Skeletal muscle tissue (tissue), 4 donors: Measurements from ENCODE around the gene RANGRF. TPM values are rescaled to one million over a fixed set of nuclear protein-coding genes. Genes with fewer than 3 reads are reported as not detected.

ENCODE experiments used
- H3K27ac ChIP-seq: one replicate; pipeline ENCODE4 v1.7.0; 2013; ENCODE audit warnings: mild to moderate bottlenecking, low read depth, low read length, inconsistent platforms
- H3K27me3 ChIP-seq, 3 donors: one replicate each; pipeline ENCODE4 v1.7.0; 2013; ENCODE audit warnings: low read length in 3 of 3; ENCODE audit not compliant: control insufficient read depth in 3 of 3, insufficient read depth in 3 of 3
- H3K36me3 ChIP-seq, 3 donors: one replicate each; pipeline ENCODE4 v1.7.0; 2013; ENCODE audit warnings: low read length in 3 of 3; ENCODE audit not compliant: control insufficient read depth in 3 of 3, insufficient read depth in 3 of 3
- H3K4me1 ChIP-seq, 3 donors: one replicate each; pipeline ENCODE4 v1.7.0; 2013; ENCODE audit warnings: low read length in 3 of 3, mild to moderate bottlenecking in 3 of 3; ENCODE audit not compliant: control insufficient read depth in 3 of 3, insufficient read depth in 3 of 3
- H3K4me3 ChIP-seq, 3 donors: one replicate each; pipeline ENCODE4 v1.7.0; 2013; ENCODE audit warnings: low read length in 3 of 3
- H3K9ac ChIP-seq, 3 donors: one replicate each; pipeline ENCODE4 v1.7.0; 2013; ENCODE audit warnings: low read length in 3 of 3, mild to moderate bottlenecking in 3 of 3, moderate library complexity in 2 of 3, low read depth in 1 of 3
- H3K9me3 ChIP-seq, 3 donors: one replicate each; pipeline ENCODE4 v1.7.0; 2013; ENCODE audit warnings: low read length in 3 of 3; ENCODE audit not compliant: control insufficient read depth in 3 of 3
- total RNA-seq: library from RNA; depleted of rRNA; stranded (reverse); fragments of >200 nt; gene quantifications from one replicate; pipeline ENCODE4 v1.2.3, GENCODE V29; 2014
- donor health status: Osteomylitis.

Gene RANGRF
- total RNA-seq, 1 donor from 2014 or later, result 6.8 TPM

DNA sequence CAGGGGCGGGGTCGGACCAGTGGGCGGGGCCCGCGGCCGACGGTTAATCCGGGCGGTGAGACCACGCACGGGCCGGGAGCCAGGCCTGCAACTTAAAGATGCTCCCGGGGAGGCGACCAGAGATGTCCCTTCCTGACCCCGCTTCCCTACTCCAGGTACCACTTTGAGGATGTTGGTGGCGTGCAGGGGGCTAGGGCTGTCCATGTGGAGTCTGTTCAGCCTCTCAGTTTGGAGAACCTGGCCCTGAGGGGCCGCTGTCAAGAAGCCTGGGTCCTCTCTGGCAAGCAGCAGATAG lies 580 bp downstream of the RANGRF start:
- Histone ChIP-seq H3K27me3 (no peaks in the 10 kb centered on the region), H3K27ac (peak overlapping the region; percentile 93), H3K36me3 (peaks cover 0 to 3% (median 2%) of the 10 kb centered on the region in 3 donors), H3K9ac (peak overlapping the region; percentile 95), H3K4me3 (peak overlapping the region; percentile 79 to 95 (median 93)), H3K9me3 (no peaks in the 10 kb centered on the region), H3K4me1 (peaks cover 20 to 29% (median 22%) of the 10 kb centered on the region in 3 donors)

DNA sequence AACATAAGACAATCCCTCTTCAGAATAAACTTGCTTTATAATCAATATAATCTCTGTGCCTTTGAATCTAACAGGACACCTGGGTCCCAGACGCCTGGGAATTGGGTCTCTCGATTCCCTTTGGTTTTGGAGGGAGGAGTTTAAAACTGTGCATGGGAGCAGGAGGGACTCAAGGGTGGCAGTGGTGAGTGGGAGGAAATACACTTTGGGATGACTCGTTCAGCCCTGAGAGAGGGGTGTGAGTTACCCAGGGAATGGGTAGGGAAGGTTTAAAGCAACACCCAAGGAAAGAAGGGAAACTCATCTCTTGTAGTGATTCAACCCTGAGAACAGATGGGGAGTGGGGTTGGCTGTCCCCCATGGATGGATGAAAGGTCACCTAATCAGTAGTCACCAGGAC lies 1.6 kb downstream of the RANGRF start:
- Histone ChIP-seq H3K27ac (no peak overlapping the region), H3K36me3 (peaks cover 0 to 3% (median 2%) of the 10 kb centered on the region in 3 donors), H3K4me3 (no peak overlapping the region)

DNA sequence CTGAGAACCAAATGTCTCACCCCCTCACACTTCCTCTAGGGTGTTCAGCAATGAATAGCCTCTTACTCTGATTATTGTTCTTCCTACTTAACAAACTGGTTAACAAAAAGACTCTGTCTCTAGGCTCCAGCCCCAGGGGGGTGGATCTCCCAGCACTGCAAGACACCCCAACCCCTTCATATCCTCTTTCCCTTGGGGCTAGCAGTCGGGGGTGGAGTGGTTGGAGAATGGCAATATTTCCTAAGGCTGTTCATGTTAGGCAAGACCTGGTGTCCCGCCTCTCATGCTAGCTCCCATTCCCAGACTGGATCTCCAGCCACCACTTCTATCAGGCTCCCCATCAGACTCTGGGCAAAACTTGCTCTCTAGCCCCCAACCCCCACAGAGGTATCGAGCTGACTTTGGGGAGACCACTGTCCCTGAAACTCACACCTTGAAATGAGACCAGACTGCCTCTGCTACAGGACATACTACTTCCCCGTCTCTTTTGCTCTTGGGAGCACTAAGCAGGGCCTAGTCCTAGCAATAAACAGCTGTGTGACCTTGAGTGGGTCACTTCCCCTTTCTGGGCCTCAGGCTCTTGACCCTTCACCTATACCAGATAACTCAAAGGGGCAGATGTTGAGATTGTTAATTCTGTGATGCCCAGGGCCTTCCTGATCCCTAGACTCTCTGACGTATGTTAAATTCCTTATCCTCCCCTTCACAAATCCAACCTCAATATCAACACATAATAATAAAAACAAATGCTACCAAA lies 4.3 kb downstream of the RANGRF start:
- no peaks in the 10 kb centered on the region for H3K9me3 ChIP-seq
- H3K4me1 ChIP-seq, result peaks cover 20 to 26% (median 23%) of the 10 kb centered on the region in 3 donors
- peaks cover 0 to 3% (median 2%) of the 10 kb centered on the region in 3 donors for H3K36me3 ChIP-seq
- no peak overlapping the region for H3K4me3 ChIP-seq
- H3K27me3 ChIP-seq, result no peaks in the 10 kb centered on the region
- H3K9ac ChIP-seq, result no peak overlapping the region
- no peak overlapping the region for H3K27ac ChIP-seq

More for the DNA sequence above, 1.6 kb downstream of the RANGRF start:
- Histone ChIP-seq H3K27me3 (no peaks in the 10 kb centered on the region), H3K9me3 (no peaks in the 10 kb centered on the region), H3K4me1 (peaks cover 25 to 35% (median 28%) of the 10 kb centered on the region in 3 donors), H3K9ac (no peak overlapping the region)

DNA sequence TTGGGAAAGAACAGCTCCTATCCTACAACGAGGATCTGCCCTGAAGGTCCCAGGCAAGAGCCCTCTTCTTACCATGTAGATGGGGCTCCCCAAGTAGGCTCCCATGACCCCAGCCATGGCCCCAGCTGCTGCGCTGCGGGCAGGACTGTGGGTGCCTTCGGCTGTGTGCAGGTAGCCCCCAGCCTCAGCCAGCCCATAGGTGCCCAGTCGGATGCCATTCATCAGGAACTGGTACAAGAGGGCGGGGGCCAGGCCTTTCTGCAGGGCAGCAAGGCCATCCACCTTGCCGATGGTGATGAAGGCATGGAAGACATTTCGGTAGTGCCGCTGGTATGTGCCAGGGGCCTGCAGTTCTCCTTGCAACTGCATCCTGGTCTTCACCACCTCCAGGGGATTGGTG lies 5.9 kb downstream of the RANGRF start:
- H3K27me3 ChIP-seq, result no peaks in the 10 kb centered on the region
- H3K36me3 ChIP-seq, result peaks cover 0 to 3% (median 2%) of the 10 kb centered on the region in 3 donors
- peak overlapping the region in 1 of 3 donors; percentile 85 for H3K9ac ChIP-seq
- peak overlapping the region; percentile 74 to 78 (median 78) for H3K4me3 ChIP-seq
- H3K4me1 ChIP-seq, result peaks cover 12 to 15% (median 14%) of the 10 kb centered on the region in 3 donors
- peak overlapping the region; percentile 91 for H3K27ac ChIP-seq
- H3K9me3 ChIP-seq, result no peaks in the 10 kb centered on the region

DNA sequence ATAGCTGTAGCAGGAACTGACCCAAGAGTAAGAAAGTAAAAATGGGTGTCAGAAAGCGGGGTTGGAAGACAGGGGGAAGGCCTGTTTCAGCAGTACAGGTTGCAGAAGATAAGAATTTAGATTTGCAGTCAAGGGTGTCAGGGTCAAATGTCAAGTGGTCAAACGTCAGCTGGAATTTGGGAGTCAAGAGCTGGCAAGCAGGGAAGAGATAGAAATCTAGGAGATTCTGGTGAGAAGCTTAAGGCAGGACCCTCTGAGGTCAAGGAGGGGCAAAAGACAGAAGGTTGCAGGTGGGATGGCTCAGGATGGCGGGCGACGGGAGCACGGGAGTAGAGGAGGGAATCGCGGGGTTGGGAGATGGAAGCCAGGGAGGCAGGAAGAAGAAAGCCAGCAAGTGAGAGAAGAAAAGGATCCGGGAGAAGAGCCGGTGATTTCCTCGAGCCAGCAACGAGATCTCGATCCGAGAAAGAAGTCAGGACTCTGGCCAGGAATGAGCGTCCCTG lies 6.4 kb downstream of the RANGRF start:
- H3K9ac ChIP-seq, result peak overlapping the region; percentile 81 to 85 (median 83)
- H3K4me1 ChIP-seq, result peaks cover 9 to 11% (median 10%) of the 10 kb centered on the region in 3 donors
- peaks cover 0 to 3% (median 2%) of the 10 kb centered on the region in 3 donors for H3K36me3 ChIP-seq
- H3K9me3 ChIP-seq, result no peaks in the 10 kb centered on the region
- H3K27me3 ChIP-seq, result no peaks in the 10 kb centered on the region
- peak overlapping the region; percentile 91 for H3K27ac ChIP-seq
- H3K4me3 ChIP-seq, result peak overlapping the region; percentile 74 to 78 (median 78)

DNA sequence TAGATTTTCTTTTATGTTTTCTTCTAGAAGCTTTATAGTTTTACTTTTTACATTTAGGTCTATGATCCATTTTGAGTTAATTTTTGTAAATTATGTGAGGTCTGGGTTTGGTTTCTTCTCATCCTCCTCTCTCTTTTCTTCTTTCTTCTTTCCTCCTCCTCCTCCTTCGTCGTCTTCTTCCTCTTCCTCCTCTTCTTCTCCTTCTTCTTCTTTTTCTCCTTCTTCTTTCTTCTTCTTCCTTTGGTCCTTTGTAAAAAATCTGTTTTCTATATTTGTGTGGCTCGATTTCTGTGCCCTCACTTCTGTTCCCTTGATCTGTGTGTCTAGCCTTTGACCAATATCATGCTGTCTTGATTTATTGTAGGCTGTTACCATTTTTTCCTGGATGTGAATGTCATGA lies 11.8 kb downstream of the RANGRF start:
- no peaks in the 10 kb centered on the region for H3K9me3 ChIP-seq
- no peaks in the 10 kb centered on the region for H3K4me1 ChIP-seq
- H3K4me3 ChIP-seq, result no peak overlapping the region
- H3K27ac ChIP-seq, result no peak overlapping the region
- H3K36me3 ChIP-seq, result no peaks in the 10 kb centered on the region
- no peaks in the 10 kb centered on the region for H3K27me3 ChIP-seq
- no peak overlapping the region for H3K9ac ChIP-seq

DNA sequence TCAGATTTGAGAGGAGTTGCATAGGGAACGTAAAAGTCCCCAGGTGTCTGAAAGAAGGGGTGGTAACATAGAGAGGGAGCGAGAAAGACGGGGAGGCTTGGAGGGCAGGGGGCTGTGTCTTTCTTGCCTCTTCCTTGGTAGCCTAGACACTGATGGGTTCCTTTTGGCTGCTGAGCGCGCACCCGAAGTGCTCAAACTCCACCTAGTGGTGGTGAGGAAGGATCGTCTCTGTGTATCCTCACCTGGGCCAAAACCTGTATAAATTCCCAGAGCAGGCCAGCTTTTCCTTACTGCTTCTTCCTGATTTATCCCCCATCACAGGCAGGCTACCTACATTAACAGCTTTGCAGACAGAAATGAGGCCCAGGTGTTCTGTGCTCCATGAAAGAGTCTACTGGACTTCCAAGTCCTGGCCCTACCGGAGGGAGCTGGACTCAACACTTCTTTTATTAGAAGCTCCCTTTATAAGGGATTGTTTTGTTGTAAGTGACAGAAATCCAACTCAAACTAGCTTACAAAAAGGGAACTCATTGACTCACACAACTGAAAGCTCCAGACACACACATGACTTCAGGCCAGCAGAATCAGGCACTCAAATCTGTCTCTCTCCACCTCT lies 12.3 kb downstream of the RANGRF start:
- no peak overlapping the region for H3K27ac ChIP-seq
- no peaks in the 10 kb centered on the region for H3K9me3 ChIP-seq
- H3K36me3 ChIP-seq, result no peaks in the 10 kb centered on the region

DNA sequence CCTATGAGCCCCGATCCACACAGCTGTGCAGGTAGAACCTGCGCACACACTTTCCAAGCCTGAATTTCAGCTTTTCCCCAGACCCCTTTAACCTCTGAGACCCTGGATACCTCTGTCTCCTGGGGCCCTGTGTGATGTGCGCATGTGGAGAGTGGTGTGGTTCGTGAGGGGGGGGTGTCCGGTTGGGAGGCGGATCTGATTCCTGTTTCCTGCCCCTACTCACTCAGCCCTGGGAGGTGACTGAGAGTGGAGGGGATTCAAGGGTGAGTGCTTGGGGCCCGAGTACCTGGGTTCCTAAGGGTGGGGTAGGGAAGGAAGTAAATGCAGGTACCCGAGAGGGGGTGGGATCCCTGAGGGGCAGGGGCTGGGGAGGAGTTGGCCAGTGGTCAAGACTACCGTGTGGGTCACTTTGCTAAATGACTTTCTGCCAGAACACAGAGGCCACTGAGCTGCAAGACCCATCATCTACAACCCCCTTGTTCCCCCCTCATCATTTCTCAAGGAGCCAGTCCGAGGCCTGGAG lies 22.2 kb downstream of the RANGRF start:
- H3K4me3 ChIP-seq, result peak overlapping the region; percentile 49 to 70 (median 67)
- no peaks in the 10 kb centered on the region for H3K9me3 ChIP-seq
- peak overlapping the region; percentile 68 for H3K27ac ChIP-seq
- H3K9ac ChIP-seq, result peak overlapping the region; percentile 23 to 68 (median 63)
- H3K27me3 ChIP-seq, result peaks cover 24 to 42% (median 33%) of the 10 kb centered on the region in 3 donors
- no peaks in the 10 kb centered on the region for H3K36me3 ChIP-seq
- H3K4me1 ChIP-seq, result peaks cover 2 to 8% (median 5%) of the 10 kb centered on the region in 3 donors

More for the DNA sequence above, 12.3 kb downstream of the RANGRF start:
- Histone ChIP-seq H3K4me3 (no peak overlapping the region), H3K27me3 (no peaks in the 10 kb centered on the region), H3K4me1 (no peaks in the 10 kb centered on the region), H3K9ac (no peak overlapping the region)

DNA sequence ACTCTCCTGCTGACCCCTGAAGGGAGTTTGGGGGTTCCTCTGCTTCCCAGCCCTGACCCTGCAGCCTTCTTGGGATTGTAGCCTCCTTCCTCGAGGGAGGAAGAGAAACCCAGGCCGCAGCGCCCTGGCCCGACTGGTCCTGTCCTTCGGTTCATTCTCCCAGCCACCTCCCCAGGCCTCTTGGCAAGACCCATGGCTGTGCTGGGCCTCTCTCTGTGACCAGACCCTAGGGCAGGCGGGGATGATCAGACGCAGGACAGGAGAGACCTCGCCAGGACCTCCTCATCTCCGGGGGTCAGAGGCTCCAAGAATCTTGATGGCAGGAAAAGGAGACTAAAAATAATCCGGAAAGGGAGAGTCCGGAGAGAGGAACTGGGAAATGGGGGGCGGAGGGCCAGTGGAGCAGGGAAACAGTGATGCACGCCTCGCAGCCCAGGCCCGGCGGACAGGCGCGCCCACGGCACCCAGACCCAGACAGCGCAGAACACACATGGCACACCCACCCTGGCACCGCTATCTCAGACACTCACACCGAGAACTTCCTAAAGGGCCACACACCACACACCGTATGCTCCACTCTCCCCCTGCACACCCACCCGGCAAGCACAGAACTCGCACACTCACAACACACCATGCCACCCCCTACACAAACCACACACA lies 22.8 kb downstream of the RANGRF start:
- Histone ChIP-seq H3K9me3 (no peaks in the 10 kb centered on the region), H3K4me3 (peak overlapping the region; percentile 30 to 63 (median 49)), H3K4me1 (peaks cover 2 to 8% (median 7%) of the 10 kb centered on the region in 3 donors), H3K9ac (peak overlapping the region; percentile 21 to 68 (median 23)), H3K36me3 (no peaks in the 10 kb centered on the region), H3K27ac (peak overlapping the region; percentile 68), H3K27me3 (peaks cover 30 to 48% (median 39%) of the 10 kb centered on the region in 3 donors)
